Endometrial microvascular endothelial cells (primary cell): Measurements from ENCODE around the gene PTBP3. TPM values are rescaled to one million over a fixed set of nuclear protein-coding genes. Genes with fewer than 3 reads are reported as not detected.
"Not testable (repeated sequence)": the region's sequence is repeated elsewhere in the genome, so short reads cannot be mapped to it uniquely, and the experiment has no call there.

ENCODE experiments used
- in situ Hi-C: cut with HindIII; loops from 2 replicates; pipeline ENCODE4 v1.10.0; 2017; ENCODE audit warnings: low sequenced_read_pairs, low pct_unique_long_range_greater_than_20kb; ENCODE audit errors: inconsistent ontology term
- total RNA-seq: library from RNA; depleted of rRNA; stranded (reverse); fragments of >200 nt; gene quantifications from one replicate; pipeline ENCODE4 v1.2.3, GENCODE V29; 2015; ENCODE audit errors: inconsistent ontology term

The PTBP3 gene
- total RNA-seq = 48.1 TPM

- in situ Hi-C loops = no loop called here
Observed at GRCh38 chr9:112332977-112333638, at the start of gene PTBP3. PTBP3 (minus strand) TSS chr9:112333619; CDS start chr9:112297865, 35,754 bp downstream.

DNA sequence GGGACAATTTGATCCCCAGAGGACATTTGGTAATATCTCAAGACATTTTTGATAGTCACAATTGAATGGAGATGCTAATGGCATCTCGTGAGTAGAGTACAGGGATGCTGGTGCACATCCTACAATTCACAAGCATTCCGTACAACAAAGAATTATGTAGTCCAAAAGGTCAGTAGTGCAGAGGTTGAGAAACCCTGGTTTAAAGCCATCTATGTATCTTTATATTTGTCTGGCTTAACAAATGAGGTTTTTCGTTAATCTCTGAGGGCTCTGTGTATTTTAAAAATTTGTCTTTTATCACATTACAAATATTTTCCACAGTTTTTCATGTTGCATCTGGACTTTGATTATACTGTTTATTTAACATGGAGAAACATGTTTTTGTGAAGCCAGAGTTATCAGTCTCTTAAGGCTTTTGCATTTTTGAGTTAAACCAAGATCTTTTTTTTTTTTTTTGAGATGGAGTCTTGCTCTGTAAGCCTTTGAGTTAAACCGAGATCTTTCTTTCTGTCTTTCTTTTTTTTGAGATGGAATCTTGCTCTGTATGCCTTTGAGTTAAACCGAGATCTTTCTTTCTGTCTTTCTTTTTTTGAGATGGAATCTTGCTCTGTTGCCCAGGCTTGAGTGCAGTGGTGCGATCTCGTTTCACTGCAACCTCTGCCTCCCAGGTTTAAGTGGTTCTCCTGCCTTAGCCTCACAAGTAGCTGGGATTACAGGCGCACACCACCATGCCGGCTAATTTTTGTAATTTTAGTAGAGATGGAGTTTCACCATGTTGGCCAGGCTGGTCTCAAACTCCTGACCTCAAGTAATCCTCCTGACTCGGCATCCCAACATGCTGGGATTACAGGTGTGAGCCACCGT lies 49.3 kb upstream of the PTBP3 start:
- in situ Hi-C loops = no loop called here

GRCh38 chr9:112382066-112382465 lies 48.6 kb upstream of the PTBP3 start:
- in situ Hi-C loops = no loop called here

DNA sequence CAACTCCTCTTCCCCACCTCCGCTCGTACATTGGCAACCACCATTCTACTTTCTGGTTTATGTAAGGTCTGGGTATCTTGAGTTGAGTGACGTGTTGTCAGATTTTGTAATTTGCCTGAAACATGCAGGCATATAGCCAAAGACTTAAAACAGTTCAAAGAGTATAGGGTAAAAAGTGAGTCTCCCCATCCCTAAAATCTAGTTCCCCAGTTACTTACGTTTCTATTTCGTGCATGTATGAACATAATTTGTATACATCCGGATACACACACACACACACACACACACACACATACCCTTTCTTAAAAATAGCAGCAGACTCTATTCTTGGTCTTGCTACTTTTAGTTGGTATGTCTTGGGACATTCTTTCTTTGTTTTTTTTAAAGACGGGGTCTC lies 47.4 kb upstream of the PTBP3 start:
- in situ Hi-C loops = no loop called here

DNA sequence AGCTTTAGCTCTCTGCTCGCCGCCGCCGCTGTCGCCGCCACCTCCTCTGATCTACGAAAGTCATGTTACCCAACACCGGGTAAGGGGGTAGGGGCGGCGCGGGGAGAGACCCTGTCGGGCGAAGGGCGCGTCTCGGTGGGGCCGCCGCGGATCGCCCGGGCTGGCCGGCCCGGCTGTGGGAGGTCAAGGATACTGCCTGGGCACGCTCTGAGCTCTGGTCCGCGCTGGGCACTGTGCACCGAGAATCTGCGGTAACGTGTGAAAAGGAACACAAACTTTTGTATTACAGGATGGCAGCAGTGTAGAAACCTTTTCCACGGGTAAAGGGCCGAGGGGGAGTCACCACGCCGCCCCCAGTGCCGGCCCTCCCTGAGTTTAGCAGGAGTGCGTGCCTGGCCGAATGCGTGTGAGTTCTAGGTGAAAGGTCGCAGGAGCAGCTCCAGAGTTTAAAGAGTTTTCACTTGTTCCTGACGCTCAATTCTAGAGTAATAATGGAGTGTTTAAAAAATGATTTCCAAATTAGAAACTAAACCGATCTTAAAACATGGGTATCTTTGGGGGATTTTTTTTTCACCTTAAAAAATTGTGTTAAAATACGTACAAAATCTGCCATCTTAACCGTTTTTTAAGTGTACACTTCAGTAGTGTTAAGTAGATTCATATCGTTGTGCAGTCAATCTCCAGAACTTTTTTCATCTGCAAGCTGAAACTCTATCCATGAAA lies 46.8 kb upstream of the PTBP3 start, which contains the start of gene HSDL2:
Gene HSDL2 (plus strand): TSS at position 7 of the 723 bp plus-strand sequence. CDS start 56 bp downstream, at position 63.
- in situ Hi-C loops = no loop called here

- in situ Hi-C loops = no loop called here
Observed at GRCh38 chr9:112379177-112380101, 46.0 kb upstream of the PTBP3 start.

DNA sequence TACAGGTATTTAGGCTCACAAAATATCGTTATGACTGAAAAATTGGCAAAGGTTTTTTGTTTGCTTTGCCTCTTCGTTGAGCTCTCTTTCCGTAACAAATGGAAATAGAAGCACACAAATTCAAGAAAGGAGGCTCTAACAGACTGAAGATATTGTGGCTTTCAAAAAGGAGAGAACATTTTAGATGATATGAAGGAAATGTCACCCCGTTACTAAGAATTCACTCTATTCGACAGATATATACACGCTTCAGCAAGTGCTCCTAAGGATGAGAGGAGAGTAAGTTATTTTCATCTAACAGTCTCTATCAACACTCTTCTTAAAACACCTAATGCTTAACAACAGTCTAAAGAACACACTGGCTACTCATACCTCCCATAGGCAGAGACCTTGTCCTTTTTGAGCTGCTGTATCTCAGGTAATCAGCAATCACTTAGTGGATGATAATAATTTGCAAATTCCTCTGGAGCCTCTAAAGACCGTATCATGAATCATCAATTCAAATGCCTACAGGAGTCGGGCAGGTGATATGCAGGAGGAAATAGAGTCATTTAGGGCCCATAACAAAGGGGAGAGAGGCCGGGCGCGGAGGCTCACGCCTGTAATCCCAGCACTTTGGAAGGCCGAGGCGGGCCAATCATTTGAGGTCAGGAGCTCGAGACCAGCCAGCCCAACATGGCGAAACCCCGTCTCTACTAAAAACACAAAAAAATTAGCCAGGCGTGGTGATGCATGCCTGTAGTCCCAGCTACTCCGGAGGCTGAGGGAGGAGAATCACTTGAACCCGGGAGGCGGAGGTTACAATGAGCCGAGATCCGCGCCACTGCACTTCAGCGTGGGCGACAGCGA lies 45.1 kb upstream of the PTBP3 start:
- in situ Hi-C loops = no loop called here

GRCh38 chr9:112377684-112378327 lies 44.4 kb upstream of the PTBP3 start:
- in situ Hi-C loops = no loop called here

DNA sequence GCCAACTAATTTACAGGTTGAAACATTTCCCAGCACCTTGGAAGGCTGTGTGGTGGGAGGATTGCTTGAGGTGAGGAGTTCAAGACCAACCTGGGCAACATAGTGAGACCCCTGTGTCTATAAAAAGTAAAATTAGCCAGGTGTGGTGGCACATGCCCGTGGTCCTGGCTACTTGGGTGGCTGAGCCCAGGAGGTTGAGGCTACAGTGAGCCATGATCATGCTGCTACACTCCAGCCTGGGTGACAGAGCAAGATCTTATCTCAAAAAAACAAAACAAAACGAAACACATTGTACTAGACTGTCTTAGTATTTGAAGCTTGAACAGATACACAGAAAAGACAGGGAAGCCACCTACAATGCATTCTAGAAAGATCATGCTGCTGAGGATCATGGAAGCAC lies 43.7 kb upstream of the PTBP3 start:
- in situ Hi-C loops = no loop called here

- in situ Hi-C loops = no loop called here
Observed at GRCh38 chr9:112375361-112375760, 41.9 kb upstream of the PTBP3 start.

GRCh38 chr9:112374232-112374631 lies 40.8 kb upstream of the PTBP3 start:
- in situ Hi-C loops = not testable (repeated sequence)

GRCh38 chr9:112373666-112374065 lies 40.2 kb upstream of the PTBP3 start:
- in situ Hi-C loops = not testable (repeated sequence)

DNA sequence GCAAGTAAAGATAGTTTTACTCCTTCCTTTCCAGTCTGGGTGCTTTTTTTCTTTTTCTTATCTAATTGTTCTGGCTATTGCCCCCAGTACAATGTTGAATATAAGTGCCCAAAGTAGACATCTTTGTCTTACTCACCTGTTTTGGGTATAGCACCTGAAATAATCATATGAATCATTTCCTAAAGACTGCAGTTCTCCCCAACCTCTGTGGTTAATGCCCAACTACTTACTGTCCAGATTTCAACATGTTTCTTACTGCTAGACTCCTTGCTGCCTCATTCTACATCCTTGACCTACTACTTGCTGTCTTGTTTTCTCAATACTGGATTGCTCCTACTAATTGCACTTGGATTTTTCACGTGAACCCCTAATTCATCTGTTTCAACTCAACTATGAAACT lies 37.6 kb upstream of the PTBP3 start:
- in situ Hi-C loops = no loop called here

GRCh38 chr9:112369817-112370216 lies 36.4 kb upstream of the PTBP3 start:
- in situ Hi-C loops = no loop called here

DNA sequence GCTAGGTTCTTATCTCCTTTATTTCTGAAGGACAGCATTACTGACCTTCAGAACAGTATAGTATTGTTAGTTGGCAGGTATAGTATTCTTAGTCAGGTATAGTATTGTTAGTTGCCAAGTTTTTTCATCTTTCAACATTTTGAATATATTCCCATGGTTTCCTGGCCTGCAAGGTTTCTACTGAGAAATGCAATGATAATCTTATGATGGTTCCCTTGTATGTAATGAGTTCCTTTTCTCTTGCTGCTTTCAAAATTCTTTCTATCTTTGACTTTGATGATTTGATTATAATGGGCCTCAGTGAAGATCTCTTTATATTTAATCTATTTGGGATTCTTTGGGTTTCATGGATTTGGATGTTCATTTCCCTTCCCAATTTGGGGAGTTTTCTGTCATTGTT lies 34.0 kb upstream of the PTBP3 start:
- in situ Hi-C loops = no loop called here

DNA sequence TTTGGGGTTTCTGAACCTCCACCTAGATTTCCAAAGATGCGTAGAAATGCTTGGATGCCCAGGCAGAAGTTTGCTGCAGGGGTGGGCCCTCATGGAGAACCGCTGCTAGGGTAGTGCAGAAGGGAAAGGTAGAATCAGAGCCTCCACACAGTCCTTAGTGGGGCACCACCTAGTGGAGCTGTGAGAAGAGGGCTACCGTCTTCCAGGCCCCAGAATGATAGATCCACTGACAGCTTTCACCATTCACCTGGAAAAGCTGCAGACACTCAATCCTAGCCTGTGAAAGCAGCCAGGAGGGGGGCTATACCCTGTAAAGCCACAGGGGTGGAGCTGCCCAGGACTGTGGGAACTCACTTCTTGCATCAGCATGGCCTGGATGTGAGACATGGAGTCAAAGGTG lies 33.2 kb upstream of the PTBP3 start:
- in situ Hi-C loops = no loop called here

DNA sequence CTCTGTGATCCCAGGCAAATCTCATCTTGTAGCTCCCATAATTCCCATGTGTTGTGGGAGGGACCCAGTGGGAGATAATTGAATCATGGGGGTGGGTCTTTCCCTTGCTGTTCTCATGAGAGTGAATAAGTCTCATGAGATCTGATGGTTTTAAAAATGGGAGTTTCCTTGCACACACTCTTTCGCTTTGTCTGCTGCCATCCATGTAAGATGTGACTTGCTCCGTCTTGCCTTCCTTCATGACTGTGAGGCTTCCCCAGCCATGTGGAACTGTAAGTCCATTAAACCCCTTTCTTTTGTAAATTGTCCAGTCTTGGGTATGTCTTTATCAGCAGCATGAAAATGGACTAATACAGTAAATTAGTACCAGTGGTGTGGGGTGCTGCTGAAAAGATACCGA lies 31.8 kb upstream of the PTBP3 start:
- in situ Hi-C loops = not testable (repeated sequence)
